GM18505 (cell line): ENCODE results near the gene L3MBTL4.

Experiments used
- ATAC-seq: cut with Tn5 transposase; IDR thresholded peaks from one replicate; pipeline ENCODE4 v1.9.1; 2021; ENCODE audit not compliant: unreplicated experiment
- POLR2A ChIP-seq: IDR thresholded peaks from 4 replicates; pipeline ENCODE4 v1.6.1; 2011; ENCODE audit warnings: borderline replicate concordance; ENCODE audit not compliant: insufficient read depth, insufficient read length; ENCODE audit errors: extremely low read depth

The L3MBTL4 gene

DNA sequence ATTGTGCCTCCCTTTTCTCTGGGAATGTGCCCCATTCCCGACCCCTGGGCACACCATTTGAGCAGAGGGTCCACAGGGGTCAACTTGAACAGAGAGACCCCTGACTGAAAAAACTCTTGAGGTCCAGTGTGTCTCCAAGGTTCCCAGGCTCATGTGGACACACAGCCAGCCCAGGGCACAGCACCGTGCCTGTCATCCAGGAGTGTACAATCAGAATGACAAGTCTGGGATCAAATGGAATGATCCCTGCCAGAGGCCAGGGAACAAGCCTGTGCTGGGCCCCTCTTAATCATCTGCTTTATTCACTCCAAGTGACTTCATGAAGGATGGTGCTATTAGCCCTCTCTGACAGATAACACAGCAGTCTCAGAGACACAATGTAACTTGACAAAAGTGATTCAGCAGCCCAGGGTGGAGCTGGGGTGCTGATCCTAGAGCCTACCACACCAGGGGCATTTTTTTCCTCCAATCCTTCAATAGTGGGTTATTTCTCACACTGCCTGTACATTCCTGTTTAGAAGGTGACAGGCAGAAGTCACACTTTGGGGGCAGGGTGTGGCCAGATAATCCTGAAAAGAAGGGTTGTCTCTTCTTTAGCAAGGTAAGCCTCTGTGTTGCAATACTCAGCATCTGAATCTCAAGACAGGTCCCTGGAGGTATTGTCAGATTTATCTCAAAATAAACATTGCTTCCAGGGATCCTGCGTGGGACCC lies 435.4 kb downstream of the L3MBTL4 start:
- no peak for TF ChIP-seq POLR2A
- no peak for ATAC-seq

DNA sequence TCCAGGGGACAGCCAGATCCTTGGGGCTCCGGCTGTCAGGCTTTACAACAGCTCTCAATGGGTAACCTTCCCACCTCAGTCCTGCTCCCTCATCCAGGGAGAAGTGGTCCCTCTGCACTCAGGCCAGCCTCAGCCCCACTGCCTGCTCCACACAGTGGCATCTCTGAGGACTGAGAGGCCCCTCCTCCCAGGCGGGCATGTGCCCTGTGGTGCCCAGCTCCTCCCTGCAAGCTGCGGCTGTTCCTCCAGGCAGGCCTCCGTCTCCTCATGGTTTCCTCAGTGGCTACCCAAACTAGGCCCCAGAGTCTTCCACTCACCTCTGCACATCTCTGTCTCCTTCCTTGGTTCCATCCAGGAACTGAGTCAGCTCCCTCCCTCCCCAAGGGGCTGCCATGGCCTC lies 437.7 kb downstream of the L3MBTL4 start:
- no peak for TF ChIP-seq POLR2A
- no peak for ATAC-seq

DNA sequence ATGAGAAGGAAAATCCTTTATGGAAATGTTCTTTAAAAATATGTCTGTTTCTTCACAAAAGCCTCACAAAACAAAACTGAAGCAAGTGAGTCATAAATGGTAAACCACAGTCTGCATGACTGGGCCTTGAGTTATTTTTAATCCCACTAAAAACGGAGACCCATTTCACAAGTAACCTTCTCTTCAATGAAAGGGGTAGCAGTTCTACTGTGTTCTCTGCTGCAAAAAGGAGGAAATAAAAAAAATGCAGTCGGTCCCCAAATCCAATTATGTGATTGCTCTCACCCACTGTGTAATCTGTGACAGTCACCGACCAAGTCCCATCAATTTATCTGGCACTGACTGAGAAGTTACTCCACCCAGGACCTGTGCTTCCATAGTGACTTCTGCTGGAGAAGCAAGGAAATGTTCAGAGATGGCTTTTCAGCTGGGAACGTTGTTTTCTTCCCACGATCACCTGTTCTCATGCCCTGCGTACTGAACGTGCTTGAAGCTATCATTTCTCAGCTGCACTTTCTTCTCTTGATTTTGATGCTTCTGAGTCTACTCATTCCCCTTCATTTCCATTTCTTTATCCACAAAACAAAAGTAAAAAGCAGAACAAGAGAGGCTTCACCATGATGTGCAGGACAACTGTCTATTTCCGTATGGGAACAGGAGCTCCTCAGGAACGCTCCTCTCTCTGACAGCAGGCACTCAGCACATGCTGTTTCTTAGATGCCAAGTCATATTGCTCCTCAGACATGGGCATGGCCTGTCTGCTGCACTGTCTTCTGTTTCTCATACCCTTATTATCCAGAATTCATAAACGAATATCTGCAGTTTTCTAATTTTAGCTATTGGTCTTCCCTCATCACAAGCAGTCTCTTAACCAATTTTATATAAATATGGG lies 439.4 kb downstream of the L3MBTL4 start:
- peak; percentile 61 for ATAC-seq
- peak; percentile 31 for TF ChIP-seq POLR2A

DNA sequence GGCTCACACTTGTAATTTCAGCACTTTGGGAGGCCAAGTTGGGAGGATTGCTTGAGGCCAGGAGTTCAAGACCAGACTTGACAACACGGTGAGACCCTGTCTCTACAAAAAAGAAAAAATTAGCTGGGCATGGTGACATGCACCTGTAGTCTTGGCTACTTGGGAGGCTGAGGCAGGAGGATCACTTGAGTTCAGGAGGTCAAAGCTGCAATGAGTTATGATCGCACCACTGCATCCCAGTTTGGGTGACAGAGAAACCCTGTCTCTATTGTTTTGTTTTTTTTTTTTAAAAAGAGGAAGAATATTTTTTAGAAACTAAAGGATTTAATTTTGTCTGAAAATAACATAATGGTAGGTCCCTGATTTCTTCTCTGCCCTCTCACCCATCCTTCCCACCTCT lies 440.0 kb downstream of the L3MBTL4 start:
- no peak for TF ChIP-seq POLR2A
- peak; percentile 9 for ATAC-seq

DNA sequence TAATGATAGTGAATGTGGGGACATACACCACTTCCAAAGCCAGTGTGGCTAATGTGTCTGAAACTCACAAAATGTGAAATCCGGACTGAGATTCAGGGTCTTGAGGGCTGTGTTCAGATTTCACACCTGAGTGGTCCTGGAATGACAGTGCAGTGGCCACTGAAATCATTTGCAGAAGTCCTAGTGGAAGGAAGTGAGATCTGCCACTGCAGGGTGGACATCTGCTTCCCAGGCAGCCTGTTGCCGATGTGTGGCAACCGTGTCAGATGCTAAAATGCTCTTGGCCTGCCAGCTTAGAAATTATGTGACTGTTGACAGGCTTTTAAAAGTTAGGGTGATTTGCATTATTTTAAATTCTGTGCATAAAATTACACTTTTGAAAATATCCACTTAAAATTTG lies 441.6 kb downstream of the L3MBTL4 start:
- no peak for TF ChIP-seq POLR2A
- no peak for ATAC-seq

DNA sequence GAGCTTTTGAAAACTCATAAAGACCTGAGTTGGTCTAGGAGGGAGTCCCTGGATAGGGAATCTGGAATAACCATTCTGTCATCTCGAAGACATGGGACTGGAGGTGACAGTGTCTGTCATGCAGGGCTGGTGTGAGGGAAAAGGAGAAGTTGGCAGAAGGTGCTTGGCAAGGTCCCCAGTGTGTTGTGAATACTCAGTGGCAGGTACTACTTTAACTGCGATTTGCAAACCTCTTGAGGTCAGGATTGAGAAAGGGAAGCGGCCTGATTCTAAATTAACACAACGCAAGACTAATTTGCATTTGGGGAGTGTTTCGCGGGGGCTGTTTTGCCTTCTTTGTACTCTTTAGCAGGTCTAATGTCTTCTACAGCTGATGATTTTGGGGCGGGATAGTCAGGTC lies 442.4 kb downstream of the L3MBTL4 start:
- no peak for TF ChIP-seq POLR2A
- ATAC-seq = peak; percentile 44

DNA sequence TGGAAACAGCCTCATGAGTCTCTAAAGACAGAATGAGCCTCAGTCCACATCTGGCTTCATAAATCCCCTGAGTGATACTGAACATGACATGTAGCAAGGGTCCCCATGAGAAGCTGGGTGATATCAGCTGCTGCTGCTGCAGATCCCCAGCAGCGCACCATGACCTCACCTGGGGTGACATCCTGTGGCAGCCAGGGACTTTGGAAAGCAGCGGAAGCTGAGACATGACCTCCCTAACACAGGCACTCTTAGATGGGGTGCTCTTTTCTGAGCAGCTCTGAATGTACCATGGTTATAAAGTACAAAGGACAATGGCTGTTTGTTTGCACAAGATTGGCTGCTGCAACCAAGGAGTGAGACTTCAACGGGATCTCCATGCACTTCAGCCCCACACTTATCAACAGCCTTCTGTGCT lies 444.7 kb downstream of the L3MBTL4 start:
- TF ChIP-seq POLR2A = no peak
- no peak for ATAC-seq

DNA sequence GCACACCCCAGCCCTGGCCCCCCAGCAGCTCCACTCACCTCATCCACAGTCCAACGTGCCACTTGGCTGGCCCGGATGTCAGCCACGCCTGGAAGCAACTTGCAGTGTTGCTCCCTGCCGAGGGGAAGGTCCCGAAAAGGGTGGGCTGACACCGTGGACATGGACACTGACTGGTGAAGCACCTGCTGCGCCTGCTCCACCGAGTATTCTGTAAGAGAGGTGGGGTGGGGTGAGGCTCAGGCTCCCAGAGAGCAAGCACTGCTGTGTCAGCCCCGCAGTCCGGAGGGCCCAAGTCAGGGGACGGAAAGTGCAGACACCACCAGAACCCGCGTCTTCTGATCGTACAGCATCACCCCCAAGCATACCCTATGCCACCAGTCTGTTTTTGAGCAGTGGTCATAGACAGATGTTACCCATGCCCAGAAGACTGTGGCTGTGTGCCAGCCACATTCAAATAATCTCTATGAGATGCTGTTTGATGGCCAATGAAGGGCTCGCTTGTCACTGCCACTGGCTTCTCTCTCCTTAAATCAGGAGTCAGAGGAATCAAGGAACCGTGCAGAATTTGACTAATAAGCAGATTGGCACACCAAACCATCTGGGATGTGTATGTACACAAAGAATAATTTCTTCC lies 445.2 kb downstream of the L3MBTL4 start:
- no peak for ATAC-seq
- TF ChIP-seq POLR2A = no peak

DNA sequence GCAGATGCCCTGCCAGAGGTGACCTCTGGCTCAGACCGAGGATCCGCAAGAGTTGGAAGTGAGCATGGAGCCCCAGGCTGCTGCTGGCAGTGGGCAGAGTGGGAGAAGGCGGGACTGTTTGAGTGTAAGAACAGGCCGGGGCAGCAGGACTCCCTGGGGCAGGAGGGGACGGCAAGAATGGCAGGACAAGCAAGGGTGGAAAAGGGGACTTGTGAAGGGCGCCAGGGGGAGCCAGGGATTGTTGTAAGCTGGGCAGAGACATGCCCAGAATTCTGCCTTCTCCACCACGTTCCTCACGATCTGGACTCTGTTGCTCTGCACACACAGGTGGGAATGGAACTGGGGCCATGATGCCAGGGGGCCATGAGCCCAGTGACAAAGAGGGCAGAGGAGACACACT lies 447.0 kb downstream of the L3MBTL4 start:
- no peak for ATAC-seq
- TF ChIP-seq POLR2A = no peak

DNA sequence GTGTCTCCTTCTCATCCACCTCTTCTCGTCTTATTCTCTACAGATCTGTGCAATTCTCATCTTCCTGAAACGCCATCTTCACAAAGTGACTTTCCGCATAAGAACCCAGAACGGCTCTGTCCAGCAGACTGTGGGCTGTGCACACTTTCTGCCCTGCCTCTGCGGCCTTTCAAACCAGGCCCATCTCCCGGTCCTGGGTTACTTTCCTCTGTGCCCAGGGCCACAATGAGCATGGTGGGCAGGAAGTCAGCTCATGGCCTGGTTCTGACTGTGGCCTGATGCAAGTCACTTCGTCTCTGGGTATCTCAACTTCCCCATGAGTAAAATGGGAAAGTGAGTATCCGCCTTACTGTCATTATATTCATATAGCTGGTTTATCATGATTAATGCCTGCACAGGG lies 447.7 kb downstream of the L3MBTL4 start:
- no peak for TF ChIP-seq POLR2A
- ATAC-seq = no peak

DNA sequence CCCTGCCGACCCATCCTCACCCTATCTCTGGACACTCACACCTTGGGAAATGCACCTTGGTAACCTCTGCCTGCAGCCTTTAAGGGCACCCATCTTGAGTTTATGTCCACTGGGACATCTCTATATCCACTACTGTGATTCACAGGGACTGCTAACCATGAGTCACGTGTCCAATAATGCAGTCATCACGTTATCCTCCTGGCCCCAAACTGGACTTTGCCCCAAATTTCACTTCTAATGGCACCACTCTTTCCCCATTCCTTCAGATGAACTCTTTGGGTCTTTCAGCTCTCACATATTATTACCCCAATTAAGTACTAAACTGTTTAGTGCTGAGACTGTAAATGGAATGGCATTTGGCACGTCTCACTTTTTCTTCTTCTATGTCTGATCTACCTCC lies 448.2 kb downstream of the L3MBTL4 start:
- ATAC-seq = no peak
- no peak for TF ChIP-seq POLR2A

DNA sequence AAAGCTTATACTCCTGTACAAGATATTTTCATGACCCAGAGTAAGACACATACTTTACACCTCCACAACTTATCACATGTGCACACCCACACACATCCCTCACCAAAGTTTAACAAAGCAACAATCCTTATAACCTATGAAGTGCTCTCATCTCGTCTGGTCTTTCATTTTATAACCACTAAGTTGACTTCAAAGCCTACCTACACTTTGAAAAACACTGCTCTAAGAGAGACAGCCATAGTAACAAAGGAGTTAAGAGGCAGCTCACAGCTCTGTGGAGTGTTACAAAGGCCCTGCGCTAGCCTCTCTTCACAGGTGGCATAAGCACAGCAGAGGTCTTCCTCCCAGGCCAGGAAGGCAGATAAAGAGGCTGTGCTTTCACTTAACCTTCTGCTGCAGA lies 449.7 kb downstream of the L3MBTL4 start:
- no peak for ATAC-seq

DNA sequence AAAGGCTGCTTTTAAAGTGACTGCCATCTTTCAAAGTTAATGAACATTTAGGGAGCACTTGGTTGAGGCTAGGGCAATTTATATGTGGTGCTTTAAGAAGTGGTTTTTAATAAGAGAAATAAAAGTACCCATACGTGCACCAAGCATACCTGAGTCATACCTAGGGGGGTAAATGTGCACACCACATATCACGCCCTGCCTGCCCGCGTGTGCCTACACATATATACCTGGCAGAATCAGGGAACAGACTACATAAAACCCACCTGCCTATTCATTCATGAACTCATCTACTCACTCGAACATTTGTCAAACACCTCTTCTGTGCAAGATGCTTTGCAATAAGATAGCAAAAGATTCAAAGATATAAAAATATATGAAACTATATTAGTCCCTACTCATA lies 450.1 kb downstream of the L3MBTL4 start:
- no peak for TF ChIP-seq POLR2A
- no peak for ATAC-seq

More for the DNA sequence above, 449.7 kb downstream of the L3MBTL4 start:
- no peak for TF ChIP-seq POLR2A

DNA sequence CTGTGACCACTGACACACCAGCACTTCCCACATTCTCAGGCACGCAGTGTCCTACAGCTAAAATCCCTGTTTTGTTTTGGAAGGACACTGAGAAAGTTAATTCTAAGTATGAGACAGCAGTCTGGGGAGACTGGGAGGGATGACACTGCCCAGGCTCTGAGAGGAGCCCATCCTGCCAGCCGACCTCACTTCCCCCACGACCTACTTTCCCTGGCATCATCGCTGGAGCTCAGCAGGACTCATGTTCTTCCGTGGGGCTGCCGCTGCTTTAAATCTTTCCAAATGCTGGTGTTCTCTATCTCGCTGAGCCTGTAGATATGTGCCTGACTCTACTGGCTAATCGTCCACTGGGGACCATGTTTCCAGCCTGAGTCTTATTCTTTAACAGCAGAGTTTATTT lies 450.6 kb downstream of the L3MBTL4 start:
- TF ChIP-seq POLR2A = no peak
- ATAC-seq = no peak

DNA sequence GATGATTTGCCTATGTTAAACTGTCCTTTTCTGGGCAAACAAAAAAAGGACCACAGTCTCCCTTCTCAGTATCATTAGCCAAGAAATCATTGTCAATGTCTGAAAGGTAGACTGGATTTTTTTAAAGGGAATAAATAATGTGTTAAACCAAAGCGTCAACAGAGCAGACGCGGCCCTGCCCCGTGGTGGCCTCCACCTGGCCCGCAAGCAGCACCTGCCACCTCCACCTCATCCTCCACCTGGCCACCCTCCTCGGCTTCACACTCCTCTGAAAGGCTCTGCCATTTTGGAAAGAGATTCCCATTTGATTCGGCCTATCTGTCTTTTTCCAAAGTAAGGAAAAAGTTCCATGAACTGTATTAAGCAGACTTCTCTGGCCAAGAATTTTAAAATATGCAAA lies 451.4 kb downstream of the L3MBTL4 start:
- ATAC-seq = no peak
- no peak for TF ChIP-seq POLR2A

DNA sequence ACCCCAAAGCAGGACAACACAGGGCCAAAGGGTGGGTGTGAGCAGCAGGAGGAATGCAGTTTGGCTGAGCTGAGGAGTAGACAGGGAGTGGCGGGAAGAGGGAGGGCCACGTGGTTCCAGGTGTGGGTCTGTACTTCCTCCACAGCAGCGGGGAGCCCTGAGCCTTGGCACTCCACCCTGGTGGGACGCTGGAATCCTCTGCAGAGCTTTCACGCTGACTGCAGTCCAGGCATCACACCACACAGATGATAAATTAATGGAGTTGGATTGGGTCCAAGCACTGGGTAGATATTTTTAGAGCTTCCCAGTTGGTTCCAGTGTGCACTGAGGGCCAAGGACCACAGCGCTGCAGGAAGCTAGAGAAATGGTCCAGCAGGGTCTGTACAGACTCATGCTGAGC lies 452.3 kb downstream of the L3MBTL4 start:
- TF ChIP-seq POLR2A = no peak
- ATAC-seq = no peak
